MCF 10A (cell line): ENCODE data around the gene AZGP1. TPM values are rescaled to one million over a fixed set of nuclear protein-coding genes. Genes with fewer than 3 reads are reported as not detected.

ENCODE experiments used
- BruUV-seq: library from RNA; stranded (reverse); fragments of 400-500 nt; replicated peaks from 2 replicates; lab custom pipeline; 2021; lab: Mats Ljungman, UMichigan
- CTCF ChIA-PET: fragments of 300-600 bp; sonication (Branson Sonifier 250); formaldehyde crosslinking; extraction: SDS; loops from one replicate; lab custom pipeline; 2021; ENCODE audit warnings: antibody characterized with exemption, inconsistent platforms; lab: Yijun Ruan, JAX
- POLR2A ChIA-PET: fragments of 300-600, 350-650 bp; sonication (Branson Sonifier 250); formaldehyde crosslinking; extraction: SDS; loops from one replicate; lab custom pipeline; 2020; ENCODE audit warnings: antibody characterized with exemption, inconsistent platforms; lab: Yijun Ruan, JAX
- DNase-seq: peaks from one replicate; pipeline ENCODE4 v3.0.0-alpha.2; 2018; ENCODE audit not compliant: unreplicated experiment
- H3K27ac Mint-ChIP-seq: one replicate; pipeline ENCODE4 v1.8.0; 2022; ENCODE audit warnings: mild to moderate bottlenecking, low read depth, mixed read lengths; ENCODE audit not compliant: unreplicated experiment
- H3K27me3 Mint-ChIP-seq: one replicate; pipeline ENCODE4 v1.8.0; 2022; ENCODE audit warnings: mixed read lengths; ENCODE audit not compliant: insufficient read depth, unreplicated experiment
- H3K36me3 Mint-ChIP-seq: one replicate; pipeline ENCODE4 v1.8.0; 2022; ENCODE audit warnings: mild to moderate bottlenecking, moderate library complexity, mixed read lengths; ENCODE audit not compliant: insufficient read depth, unreplicated experiment
- H3K4me1 Mint-ChIP-seq: one replicate; pipeline ENCODE4 v1.8.0; 2022; ENCODE audit warnings: mixed read lengths; ENCODE audit not compliant: insufficient read depth, unreplicated experiment
- H3K4me3 Mint-ChIP-seq: one replicate; pipeline ENCODE4 v1.8.0; 2022; ENCODE audit warnings: mild to moderate bottlenecking, moderate library complexity, mixed read lengths; ENCODE audit not compliant: unreplicated experiment
- H3K9me3 Mint-ChIP-seq: one replicate; pipeline ENCODE4 v1.8.0; 2022; ENCODE audit warnings: mixed read lengths; ENCODE audit not compliant: unreplicated experiment
- intact Hi-C: fragments of 100-400 bp; cut with micrococcal nuclease; formaldehyde crosslinking; loops from 2 replicates; pipeline ENCODE4 v1.14.1; 2022
- total RNA-seq: library from RNA; stranded (reverse); gene quantifications from 2 replicates; pipeline ENCODE4 v1.2.3, GENCODE V29; 2022
- TF ChIP-seq, protein P1 (sequence below): fragments of 200-600 bp; IDR thresholded peaks from one replicate; pipeline ENCODE4 v1.8.0; 2022; ENCODE audit warnings: antibody characterized with exemption, mild to moderate bottlenecking; ENCODE audit not compliant: unreplicated experiment

Gene AZGP1
- total RNA-seq, 1 experiment from 2014 or later: 0.58 TPM

DNA sequence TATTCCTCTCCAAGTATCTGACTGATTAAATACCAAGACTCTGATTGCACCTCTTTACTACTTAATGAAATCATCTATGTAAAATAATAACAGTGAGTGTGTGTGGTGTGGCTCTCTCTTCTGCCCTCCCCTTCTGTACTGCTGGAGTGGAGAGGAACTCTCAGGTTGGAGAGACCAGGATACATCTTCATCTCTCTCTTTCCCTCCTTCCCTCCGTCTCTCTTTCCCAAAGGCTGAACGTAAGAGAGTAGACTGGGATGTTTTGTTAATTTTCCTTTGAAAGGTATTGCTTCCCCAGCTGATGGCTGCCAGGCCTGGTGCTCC lies 46.1 kb downstream of the AZGP1 start:
- POLR2A ChIA-PET: interaction anchor here (1.0 to 3.4 kb wide), 2 partner anchors 10 to 61 kb away, joined by 3 to 22 read pairs; partner anchors contain the start of gene TRIM4
- H3K9me3 Mint-ChIP-seq: no peaks in the 10 kb centered on the region
- peaks cover 8% of the 10 kb centered on the region for H3K4me1 Mint-ChIP-seq
- intact Hi-C loops: no loop called here
- no peak for DNase-seq
- peaks cover 77% of the 10 kb centered on the region for H3K27me3 Mint-ChIP-seq
- peak overlapping the region; percentile 22 for H3K4me3 Mint-ChIP-seq
- no peaks in the 10 kb centered on the region for H3K36me3 Mint-ChIP-seq
- TF ChIP-seq, protein P1, sequence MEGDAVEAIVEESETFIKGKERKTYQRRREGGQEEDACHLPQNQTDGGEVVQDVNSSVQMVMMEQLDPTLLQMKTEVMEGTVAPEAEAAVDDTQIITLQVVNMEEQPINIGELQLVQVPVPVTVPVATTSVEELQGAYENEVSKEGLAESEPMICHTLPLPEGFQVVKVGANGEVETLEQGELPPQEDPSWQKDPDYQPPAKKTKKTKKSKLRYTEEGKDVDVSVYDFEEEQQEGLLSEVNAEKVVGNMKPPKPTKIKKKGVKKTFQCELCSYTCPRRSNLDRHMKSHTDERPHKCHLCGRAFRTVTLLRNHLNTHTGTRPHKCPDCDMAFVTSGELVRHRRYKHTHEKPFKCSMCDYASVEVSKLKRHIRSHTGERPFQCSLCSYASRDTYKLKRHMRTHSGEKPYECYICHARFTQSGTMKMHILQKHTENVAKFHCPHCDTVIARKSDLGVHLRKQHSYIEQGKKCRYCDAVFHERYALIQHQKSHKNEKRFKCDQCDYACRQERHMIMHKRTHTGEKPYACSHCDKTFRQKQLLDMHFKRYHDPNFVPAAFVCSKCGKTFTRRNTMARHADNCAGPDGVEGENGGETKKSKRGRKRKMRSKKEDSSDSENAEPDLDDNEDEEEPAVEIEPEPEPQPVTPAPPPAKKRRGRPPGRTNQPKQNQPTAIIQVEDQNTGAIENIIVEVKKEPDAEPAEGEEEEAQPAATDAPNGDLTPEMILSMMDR: no peak
- CTCF ChIA-PET: interaction anchor here (1.0 to 3.3 kb wide), 7 partner anchors 12 to 100 kb away, joined by 3 to 24 read pairs (median 4); partner anchors contain the start of gene TRIM4
- BruUV-seq: no TSS peak
- H3K27ac Mint-ChIP-seq: no peak overlapping the region

DNA sequence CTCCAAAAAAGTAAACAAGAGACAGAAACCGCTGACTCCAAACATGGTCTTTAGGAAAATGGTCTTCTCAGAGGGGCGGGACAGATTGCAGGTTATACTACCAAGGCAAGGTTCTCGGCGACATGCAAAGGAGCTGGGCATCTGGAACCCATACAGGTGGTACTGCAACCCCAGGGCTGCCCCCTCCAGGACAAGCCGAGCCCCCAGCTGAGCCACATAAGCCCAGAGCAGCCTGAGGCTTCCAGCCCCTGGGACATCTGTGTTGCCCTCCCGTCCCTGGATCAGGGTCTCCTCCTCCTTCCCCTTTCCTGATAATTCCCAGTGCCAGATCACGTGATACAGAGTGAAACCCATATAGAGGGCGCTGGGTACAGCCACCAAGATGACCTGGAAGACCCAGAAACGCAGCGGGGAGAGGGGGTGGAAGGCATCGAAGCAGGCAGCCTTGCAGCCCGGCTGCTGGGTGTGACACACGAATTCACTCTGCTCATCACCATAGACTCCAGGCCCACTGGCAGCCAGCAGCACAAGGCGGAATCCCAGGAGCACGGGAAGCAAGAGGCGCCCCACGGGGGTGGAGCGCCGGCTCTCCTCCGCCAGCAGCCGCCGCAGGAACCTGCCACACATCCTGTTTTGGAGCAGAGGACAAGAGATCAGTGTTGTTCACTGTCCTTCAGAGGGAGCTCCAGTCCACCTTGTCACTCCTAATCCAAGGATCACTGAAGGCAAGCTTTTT lies 46.7 kb downstream of the AZGP1 start, which contains the start of gene GJC3:
GJC3 (minus strand) TSS at position 627 of the 736 bp plus-strand sequence; CDS start at position 627, 0 bp downstream.
- peaks cover 77% of the 10 kb centered on the region for H3K27me3 Mint-ChIP-seq
- intact Hi-C loops: no loop called here
- BruUV-seq: no TSS peak

DNA sequence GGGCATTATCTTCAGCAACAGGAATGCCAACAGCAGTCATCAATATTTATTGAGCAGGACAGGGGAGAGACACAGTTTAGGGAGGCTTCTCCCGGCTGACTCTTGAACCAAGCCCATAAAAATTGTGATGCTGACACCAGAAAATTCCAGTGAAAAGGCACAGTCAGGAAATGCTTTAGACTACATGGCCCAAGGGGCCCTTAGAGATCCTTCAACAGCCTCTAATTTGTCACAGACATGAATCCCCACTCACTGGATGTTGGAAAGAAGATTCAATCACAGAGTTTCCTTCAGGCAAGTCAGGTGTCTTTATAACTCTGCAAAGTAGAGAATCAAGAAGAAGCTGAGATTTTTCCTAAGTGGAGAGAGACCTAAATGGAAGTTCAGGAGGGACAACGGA lies 47.6 kb downstream of the AZGP1 start:
- TF ChIP-seq, protein P1: no peak
- BruUV-seq: no TSS peak
- Mint-ChIP-seq H3K4me3 (no peak overlapping the region), H3K36me3 (no peaks in the 10 kb centered on the region), H3K27ac (no peak overlapping the region), H3K9me3 (no peaks in the 10 kb centered on the region), H3K27me3 (peaks cover 68% of the 10 kb centered on the region), H3K4me1 (peaks cover 8% of the 10 kb centered on the region)
- intact Hi-C loops: no loop called here
- ChIA-PET POLR2A (interaction anchor here (3.4 kb wide), 1 partner anchor 9 kb away, joined by 22 read pairs; the partner anchor contains the start of gene TRIM4), CTCF (interaction anchor here (0.8 to 3.3 kb wide), 4 partner anchors 10 to 62 kb away, joined by 3 to 24 read pairs (median 16); partner anchors contain the start of gene TRIM4)
- DNase-seq: no peak

More for the DNA sequence above, 46.7 kb downstream of the AZGP1 start, which contains the start of gene GJC3:
- CTCF ChIA-PET: interaction anchor here (0.8 to 3.3 kb wide), 8 partner anchors 11 to 100 kb away, joined by 3 to 24 read pairs (median 4); partner anchors contain the start of gene TRIM4
- Mint-ChIP-seq H3K4me3 (peak within 1 kb of the TSS; percentile 22), H3K36me3 (no peaks in the 10 kb centered on the region), H3K9me3 (no peaks in the 10 kb centered on the region), H3K27ac (no peak within 1 kb of the TSS), H3K4me1 (peaks cover 8% of the 10 kb centered on the region)
- POLR2A ChIA-PET: interaction anchor here (1.0 to 3.4 kb wide), 2 partner anchors 10 to 61 kb away, joined by 3 to 22 read pairs; partner anchors contain the start of gene TRIM4
- DNase-seq: peak; percentile 50
- TF ChIP-seq, protein P1: peak; percentile 24

DNA sequence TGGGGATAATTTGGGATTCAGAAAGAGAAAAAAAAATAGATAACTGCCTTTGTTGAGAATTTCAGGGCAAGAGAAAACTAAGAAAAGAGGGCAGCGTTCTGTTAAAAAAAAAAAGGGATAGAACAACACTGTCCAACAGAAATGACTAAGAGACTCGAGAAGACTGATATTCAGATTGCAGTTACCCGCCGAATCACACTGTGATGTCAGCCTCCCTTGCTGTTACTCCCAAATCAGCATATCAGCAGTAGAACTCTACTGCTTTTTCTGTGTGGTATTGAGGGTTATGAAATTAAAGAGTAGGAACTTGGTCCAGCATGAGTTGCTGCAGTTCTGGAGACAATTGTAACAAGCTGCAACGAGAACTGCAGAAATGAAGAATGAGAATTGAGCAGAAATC lies 48.3 kb downstream of the AZGP1 start:
- TF ChIP-seq, protein P1: no peak
- ChIA-PET POLR2A (interaction anchor here (3.4 kb wide), 1 partner anchor 8 kb away, joined by 22 read pairs; the partner anchor contains the start of gene TRIM4), CTCF (interaction anchor here (0.6 to 3.3 kb wide), 5 partner anchors 9 to 1581 kb away, joined by 3 to 24 read pairs (median 6); partner anchors contain the start of gene TRIM4)
- H3K27ac Mint-ChIP-seq: no peak overlapping the region
- H3K4me3 Mint-ChIP-seq: no peak overlapping the region
- H3K27me3 Mint-ChIP-seq: peaks cover 62% of the 10 kb centered on the region
- H3K36me3 Mint-ChIP-seq: no peaks in the 10 kb centered on the region
- H3K4me1 Mint-ChIP-seq: peaks cover 8% of the 10 kb centered on the region
- intact Hi-C loops: no loop called here
- DNase-seq: no peak
- H3K9me3 Mint-ChIP-seq: no peaks in the 10 kb centered on the region
- BruUV-seq: no TSS peak
